Measurements from ENCODE around the gene TBC1D9B. TPM values are rescaled to one million over a fixed set of nuclear protein-coding genes. Genes with fewer than 3 reads are reported as not detected.
A peak's percentile ranks its signal among the peaks of the same experiment; 100 is the strongest.

Gene TBC1D9B
- total and polyA plus RNA-seq, 9 of the 15 experiments (the other 6 are each of a cell fraction or from before 2014, with no cell fraction given), result 2.9 to 59.1 (median 33.5) TPM

- TF ChIP-seq ARID4B (CRISPR knock-in tag; IDR thresholded peaks at IDR 0.05) (peak; percentile 95), CXXC5 (CRISPR knock-in tag; IDR thresholded peaks at IDR 0.05) (peak; percentile 88), HOMEZ (CRISPR knock-in tag; IDR thresholded peaks at IDR 0.05) (no peak), STAG1 (CRISPR knock-in tag; IDR thresholded peaks at IDR 0.05; ENCODE audit: borderline replicate concordance) (peak; percentile 43; the same call in 1 of the 2 replicates), TAF7 (tag; IDR thresholded peaks at IDR 0.05) (0 out of 2 replicates have a peak, but pooled peaks have one; percentile 23), FOXM1 (IDR thresholded peaks at IDR 0.05; ENCODE audit: low read depth) (no peak), FOXM1 (CRISPR knock-in tag; IDR thresholded peaks at IDR 0.05; ENCODE audit: low read depth) (peak; percentile 47; the same call in 1 of the 2 replicates), MGA (IDR thresholded peaks at IDR 0.05) (peak; percentile 56; the same call in 1 of the 2 replicates)
These were observed 48.9 kb downstream of the TBC1D9B start, which contains the start of gene MRNIP (continued) for GRCh38 chr5:179858586-179859427.

Data from K562 (cell line).